Astrocyte of the spinal cord (primary cell): Measurements from ENCODE around the gene PDE8A.
A peak's percentile ranks its signal among the peaks of the same experiment; 100 is the strongest.
"Not testable (repeated sequence)": the region's sequence is repeated elsewhere in the genome, so short reads cannot be mapped to it uniquely, and the experiment has no call there.

Experiments
- DNase-seq: peaks from one replicate; pipeline ENCODE4 v3.0.0; 2011; ENCODE audit warnings: low read depth, low spot score
- H3K4me3 ChIP-seq: 2 replicates; pipeline ENCODE4 v1.5.1; 2011; ENCODE audit warnings: low read depth, mild to moderate bottlenecking, low read length, moderate library complexity
- CTCF ChIP-seq: IDR thresholded peaks from 2 replicates; pipeline ENCODE4 v1.5.1; 2012; ENCODE audit warnings: low read depth, mild to moderate bottlenecking, low read length, inconsistent platforms
- in situ Hi-C: cut with HindIII; loops from 2 replicates; pipeline ENCODE4 v1.10.0; 2017; ENCODE audit warnings: low sequenced_read_pairs

The PDE8A gene

GRCh38 chr15:85171736-85172135, 190.1 kb downstream of the PDE8A start:
- in situ Hi-C loops = no loop called here
- DNase-seq = no peak
- TF ChIP-seq CTCF = no peak
- no peak overlapping the region for H3K4me3 ChIP-seq

GRCh38 chr15:85172846-85173490, 191.3 kb downstream of the PDE8A start:
- in situ Hi-C loops = no loop called here
- no peak for DNase-seq
- H3K4me3 ChIP-seq = no peak overlapping the region
- no peak for TF ChIP-seq CTCF

- in situ Hi-C loops = not testable (repeated sequence)
Measured at GRCh38 chr15:85173630-85174029, 192.0 kb downstream of the PDE8A start.

GRCh38 chr15:85174521-85174920, 192.9 kb downstream of the PDE8A start:
- DNase-seq = no peak
- in situ Hi-C loops = no loop called here
- TF ChIP-seq CTCF = no peak
- H3K4me3 ChIP-seq = no peak overlapping the region

More at GRCh38 chr15:85173630-85174029, 192.0 kb downstream of the PDE8A start:
- DNase-seq, H3K4me3 ChIP-seq: not testable (repeated sequence)

- DNase-seq = peak; percentile 81
- in situ Hi-C loops, H3K4me3 ChIP-seq: not testable (repeated sequence)
Measured at GRCh38 chr15:85177042-85177515, 195.4 kb downstream of the PDE8A start.

- no peak for TF ChIP-seq CTCF
- no peak for DNase-seq
- no peak overlapping the region for H3K4me3 ChIP-seq
- in situ Hi-C loops = no loop called here
Measured at GRCh38 chr15:85178308-85178707, 196.7 kb downstream of the PDE8A start.

- no peak for DNase-seq
- in situ Hi-C loops = no loop called here
- TF ChIP-seq CTCF = no peak
- no peak overlapping the region for H3K4me3 ChIP-seq
Measured at GRCh38 chr15:85179700-85180099, 198.0 kb downstream of the PDE8A start.

- DNase-seq, H3K4me3 ChIP-seq, in situ Hi-C loops: not testable (repeated sequence)
Measured at GRCh38 chr15:85185350-85185749, 203.7 kb downstream of the PDE8A start.

- in situ Hi-C loops, H3K4me3 ChIP-seq, DNase-seq: not testable (repeated sequence)
Measured at GRCh38 chr15:85188171-85188577, 206.5 kb downstream of the PDE8A start.
